H1 (cell line): ENCODE data around the gene JPH3. TPM values are rescaled to one million over a fixed set of nuclear protein-coding genes. Genes with fewer than 3 reads are reported as not detected.

Experiments
- EP300 ChIP-seq, 2 experiments: IDR thresholded peaks; 1 replicate in 1 of 2; 2 replicates in 1 of 2; pipeline ENCODE4 v1.6.1; 2011 to 2012; ENCODE audit warnings: low read depth in 2 of 2, low read length in 2 of 2, mild to moderate bottlenecking in 2 of 2, borderline replicate concordance in 1 of 2, inconsistent platforms in 1 of 2, moderate library complexity in 1 of 2
- KDM5A ChIP-seq: fragments of 200-600 bp; IDR thresholded peaks from 2 replicates; pipeline ENCODE4 v1.7.1; 2012; ENCODE audit warnings: mild to moderate bottlenecking, low read length, inconsistent platforms, mixed read lengths
- POU5F1 ChIP-seq: IDR thresholded peaks from 2 replicates; pipeline ENCODE4 v1.6.1; 2011; ENCODE audit warnings: low read depth, mild to moderate bottlenecking, low read length, moderate library complexity
- SAP30 ChIP-seq: fragments of 300-600 bp; sonication (generic); IDR thresholded peaks from 2 replicates; pipeline ENCODE4 v1.7.1; 2012; ENCODE audit warnings: low read length, moderate library complexity, mild to moderate bottlenecking, inconsistent platforms; ENCODE audit not compliant: insufficient read depth, insufficient replicate concordance
- polyA plus RNA-seq, 7 experiments: library from polyadenylated mRNA; depleted of rRNA in 3 of 7; stranded (reverse) in 5 of 7; unstranded in 2 of 7; fragments of >200 nt in 5 of 7; fragments of 200-250 nt in 2 of 7; gene quantifications; 1 replicate in 5 of 7; 2 replicates in 1 of 7; 4 replicates in 1 of 7; pipeline versions ENCODE4 v1.2.1 to v1.2.3, GENCODE V29; 2011 to 2013; ENCODE audit warnings: missing spikeins in 2 of 7, mixed read lengths in 2 of 7
- total RNA-seq: library from RNA; stranded (reverse); fragmentation: NEBNext Ultra II Directional; extraction: Animal tissue kit (Norgen Biotek cat#: 25700); gene quantifications from 2 replicates; pipeline ENCODE4 v1.2.1, GENCODE V29; 2021
- TF ChIP-seq, protein P1 (sequence below): fragments of 300-600 bp; sonication (generic); IDR thresholded peaks from 2 replicates; pipeline ENCODE4 v1.7.1; 2012; ENCODE audit warnings: low read length, moderate library complexity, mild to moderate bottlenecking, inconsistent platforms; ENCODE audit not compliant: insufficient replicate concordance

The JPH3 gene
- total and polyA plus RNA-seq, 2 of the 8 experiments (the other 6 are each of a cell fraction or from before 2014, with no cell fraction given), result 10.3 to 28.3 TPM

DNA sequence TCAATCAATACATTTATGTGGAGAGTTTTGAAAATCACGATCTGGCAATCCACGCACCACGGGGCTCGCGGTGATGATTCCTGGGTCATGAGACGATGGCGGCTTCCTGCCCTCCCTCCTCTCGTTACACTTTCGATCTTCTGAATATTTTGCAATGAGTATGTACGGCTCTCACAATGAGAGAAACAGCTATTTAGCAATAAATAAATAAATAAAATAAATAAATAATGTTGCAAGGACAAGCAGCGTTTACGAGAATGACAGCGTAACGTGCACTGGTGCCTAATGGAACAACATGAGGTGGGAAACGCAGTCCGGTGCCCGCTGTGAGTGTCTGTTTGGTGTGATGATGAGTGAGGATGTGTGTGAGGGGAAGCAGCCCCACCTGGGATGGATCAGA, 46.7 kb upstream of the JPH3 start (continued):
- TF ChIP-seq, protein P1, sequence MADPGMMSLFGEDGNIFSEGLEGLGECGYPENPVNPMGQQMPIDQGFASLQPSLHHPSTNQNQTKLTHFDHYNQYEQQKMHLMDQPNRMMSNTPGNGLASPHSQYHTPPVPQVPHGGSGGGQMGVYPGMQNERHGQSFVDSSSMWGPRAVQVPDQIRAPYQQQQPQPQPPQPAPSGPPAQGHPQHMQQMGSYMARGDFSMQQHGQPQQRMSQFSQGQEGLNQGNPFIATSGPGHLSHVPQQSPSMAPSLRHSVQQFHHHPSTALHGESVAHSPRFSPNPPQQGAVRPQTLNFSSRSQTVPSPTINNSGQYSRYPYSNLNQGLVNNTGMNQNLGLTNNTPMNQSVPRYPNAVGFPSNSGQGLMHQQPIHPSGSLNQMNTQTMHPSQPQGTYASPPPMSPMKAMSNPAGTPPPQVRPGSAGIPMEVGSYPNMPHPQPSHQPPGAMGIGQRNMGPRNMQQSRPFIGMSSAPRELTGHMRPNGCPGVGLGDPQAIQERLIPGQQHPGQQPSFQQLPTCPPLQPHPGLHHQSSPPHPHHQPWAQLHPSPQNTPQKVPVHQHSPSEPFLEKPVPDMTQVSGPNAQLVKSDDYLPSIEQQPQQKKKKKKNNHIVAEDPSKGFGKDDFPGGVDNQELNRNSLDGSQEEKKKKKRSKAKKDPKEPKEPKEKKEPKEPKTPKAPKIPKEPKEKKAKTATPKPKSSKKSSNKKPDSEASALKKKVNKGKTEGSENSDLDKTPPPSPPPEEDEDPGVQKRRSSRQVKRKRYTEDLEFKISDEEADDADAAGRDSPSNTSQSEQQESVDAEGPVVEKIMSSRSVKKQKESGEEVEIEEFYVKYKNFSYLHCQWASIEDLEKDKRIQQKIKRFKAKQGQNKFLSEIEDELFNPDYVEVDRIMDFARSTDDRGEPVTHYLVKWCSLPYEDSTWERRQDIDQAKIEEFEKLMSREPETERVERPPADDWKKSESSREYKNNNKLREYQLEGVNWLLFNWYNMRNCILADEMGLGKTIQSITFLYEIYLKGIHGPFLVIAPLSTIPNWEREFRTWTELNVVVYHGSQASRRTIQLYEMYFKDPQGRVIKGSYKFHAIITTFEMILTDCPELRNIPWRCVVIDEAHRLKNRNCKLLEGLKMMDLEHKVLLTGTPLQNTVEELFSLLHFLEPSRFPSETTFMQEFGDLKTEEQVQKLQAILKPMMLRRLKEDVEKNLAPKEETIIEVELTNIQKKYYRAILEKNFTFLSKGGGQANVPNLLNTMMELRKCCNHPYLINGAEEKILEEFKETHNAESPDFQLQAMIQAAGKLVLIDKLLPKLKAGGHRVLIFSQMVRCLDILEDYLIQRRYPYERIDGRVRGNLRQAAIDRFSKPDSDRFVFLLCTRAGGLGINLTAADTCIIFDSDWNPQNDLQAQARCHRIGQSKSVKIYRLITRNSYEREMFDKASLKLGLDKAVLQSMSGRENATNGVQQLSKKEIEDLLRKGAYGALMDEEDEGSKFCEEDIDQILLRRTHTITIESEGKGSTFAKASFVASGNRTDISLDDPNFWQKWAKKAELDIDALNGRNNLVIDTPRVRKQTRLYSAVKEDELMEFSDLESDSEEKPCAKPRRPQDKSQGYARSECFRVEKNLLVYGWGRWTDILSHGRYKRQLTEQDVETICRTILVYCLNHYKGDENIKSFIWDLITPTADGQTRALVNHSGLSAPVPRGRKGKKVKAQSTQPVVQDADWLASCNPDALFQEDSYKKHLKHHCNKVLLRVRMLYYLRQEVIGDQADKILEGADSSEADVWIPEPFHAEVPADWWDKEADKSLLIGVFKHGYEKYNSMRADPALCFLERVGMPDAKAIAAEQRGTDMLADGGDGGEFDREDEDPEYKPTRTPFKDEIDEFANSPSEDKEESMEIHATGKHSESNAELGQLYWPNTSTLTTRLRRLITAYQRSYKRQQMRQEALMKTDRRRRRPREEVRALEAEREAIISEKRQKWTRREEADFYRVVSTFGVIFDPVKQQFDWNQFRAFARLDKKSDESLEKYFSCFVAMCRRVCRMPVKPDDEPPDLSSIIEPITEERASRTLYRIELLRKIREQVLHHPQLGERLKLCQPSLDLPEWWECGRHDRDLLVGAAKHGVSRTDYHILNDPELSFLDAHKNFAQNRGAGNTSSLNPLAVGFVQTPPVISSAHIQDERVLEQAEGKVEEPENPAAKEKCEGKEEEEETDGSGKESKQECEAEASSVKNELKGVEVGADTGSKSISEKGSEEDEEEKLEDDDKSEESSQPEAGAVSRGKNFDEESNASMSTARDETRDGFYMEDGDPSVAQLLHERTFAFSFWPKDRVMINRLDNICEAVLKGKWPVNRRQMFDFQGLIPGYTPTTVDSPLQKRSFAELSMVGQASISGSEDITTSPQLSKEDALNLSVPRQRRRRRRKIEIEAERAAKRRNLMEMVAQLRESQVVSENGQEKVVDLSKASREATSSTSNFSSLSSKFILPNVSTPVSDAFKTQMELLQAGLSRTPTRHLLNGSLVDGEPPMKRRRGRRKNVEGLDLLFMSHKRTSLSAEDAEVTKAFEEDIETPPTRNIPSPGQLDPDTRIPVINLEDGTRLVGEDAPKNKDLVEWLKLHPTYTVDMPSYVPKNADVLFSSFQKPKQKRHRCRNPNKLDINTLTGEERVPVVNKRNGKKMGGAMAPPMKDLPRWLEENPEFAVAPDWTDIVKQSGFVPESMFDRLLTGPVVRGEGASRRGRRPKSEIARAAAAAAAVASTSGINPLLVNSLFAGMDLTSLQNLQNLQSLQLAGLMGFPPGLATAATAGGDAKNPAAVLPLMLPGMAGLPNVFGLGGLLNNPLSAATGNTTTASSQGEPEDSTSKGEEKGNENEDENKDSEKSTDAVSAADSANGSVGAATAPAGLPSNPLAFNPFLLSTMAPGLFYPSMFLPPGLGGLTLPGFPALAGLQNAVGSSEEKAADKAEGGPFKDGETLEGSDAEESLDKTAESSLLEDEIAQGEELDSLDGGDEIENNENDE, result no peak
- TF ChIP-seq EP300 (IDR thresholded peaks at IDR 0.05; ENCODE audit: borderline replicate concordance in 1 of 2, low read depth in 2 of 2, low read length in 2 of 2) (no peak), SAP30 (no peak), POU5F1 (no peak), KDM5A (no peak)
